RPMI8226 (cell line): ENCODE data around the gene DNAH8.

Experiments
- DNase-seq: peaks from one replicate; pipeline ENCODE4 v3.0.0-alpha.2; 2015

Gene DNAH8, protein sequence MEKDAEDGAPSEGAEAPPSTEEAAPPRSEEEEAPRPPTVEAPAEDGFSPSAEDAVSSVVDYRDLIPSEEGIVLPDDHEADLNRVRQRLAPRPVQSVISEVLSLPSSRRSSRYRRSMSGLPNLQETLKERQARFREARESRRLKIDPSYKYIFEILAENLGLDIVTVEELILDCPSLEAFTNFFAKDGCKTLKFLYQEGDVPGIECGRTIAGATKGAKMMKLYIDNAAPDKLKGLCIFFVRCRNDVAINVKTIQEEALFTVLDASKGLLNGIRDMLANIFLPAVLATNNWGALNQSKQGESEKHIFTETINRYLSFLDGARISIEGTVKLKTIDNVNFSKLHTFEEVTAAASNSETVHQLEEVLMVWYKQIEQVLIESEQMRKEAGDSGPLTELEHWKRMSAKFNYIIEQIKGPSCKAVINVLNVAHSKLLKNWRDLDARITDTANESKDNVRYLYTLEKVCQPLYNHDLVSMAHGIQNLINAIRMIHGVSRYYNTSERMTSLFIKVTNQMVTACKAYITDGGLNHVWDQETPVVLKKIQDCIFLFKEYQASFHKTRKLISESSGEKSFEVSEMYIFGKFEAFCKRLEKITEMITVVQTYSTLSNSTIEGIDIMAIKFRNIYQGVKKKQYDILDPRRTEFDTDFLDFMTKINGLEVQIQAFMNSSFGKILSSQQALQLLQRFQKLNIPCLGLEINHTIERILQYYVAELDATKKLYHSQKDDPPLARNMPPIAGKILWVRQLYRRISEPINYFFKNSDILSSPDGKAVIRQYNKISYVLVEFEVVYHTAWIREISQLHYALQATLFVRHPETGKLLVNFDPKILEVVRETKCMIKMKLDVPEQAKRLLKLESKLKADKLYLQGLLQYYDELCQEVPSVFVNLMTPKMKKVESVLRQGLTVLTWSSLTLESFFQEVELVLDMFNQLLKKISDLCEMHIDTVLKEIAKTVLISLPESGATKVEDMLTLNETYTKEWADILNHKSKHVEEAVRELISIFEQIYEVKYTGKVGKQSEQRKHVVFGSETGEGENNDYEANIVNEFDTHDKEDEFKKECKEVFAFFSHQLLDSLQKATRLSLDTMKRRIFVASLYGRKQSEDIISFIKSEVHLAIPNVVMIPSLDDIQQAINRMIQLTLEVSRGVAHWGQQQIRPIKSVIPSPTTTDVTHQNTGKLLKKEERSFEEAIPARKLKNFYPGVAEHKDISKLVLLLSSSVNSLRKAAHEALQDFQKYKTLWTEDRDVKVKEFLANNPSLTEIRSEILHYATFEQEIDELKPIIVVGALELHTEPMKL (N-terminal part only)

DNA sequence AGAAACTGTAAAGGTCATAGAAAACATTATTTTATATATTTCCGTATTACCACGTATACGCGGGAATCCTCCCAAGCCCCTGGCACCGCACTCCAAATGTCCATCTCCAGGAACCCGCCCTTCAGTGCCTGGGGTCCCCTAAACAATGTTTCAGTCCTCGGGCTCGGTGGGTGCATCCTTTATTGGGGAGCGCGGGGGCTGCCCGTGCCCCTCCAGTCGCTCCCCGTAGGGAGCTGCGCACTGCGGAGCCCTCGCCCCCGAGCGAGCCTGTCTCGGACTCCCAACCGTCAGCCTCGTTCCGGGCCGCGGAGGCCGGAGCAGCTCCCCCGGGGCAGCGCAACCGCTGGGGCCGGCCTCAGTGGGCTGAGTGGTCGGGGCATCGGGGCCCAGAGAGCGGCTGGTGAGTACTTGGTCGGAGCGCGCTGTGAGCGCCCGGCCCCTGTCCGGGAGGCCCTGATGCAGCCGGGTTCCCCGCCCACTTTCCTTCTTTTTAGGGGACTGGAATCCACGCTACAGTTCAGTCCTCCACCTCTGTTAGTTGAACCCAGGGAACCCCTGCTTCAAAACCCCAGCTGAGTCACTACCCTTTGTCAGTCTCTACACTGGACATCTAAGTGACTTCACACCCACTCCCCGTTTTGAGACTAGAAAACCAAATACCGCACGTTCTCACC lies at the start of gene DNAH8:
Gene DNAH8, plus strand, starts transcription at position 296 of the 674 bp plus-strand sequence. CDS start 7,499 bp downstream, outside the sequence.
- DNase-seq = no peak

- DNase-seq = peak; percentile 57
These were observed 43.1 kb upstream of the DNAH8 start for GRCh38 chr6:38671885-38672467.

GRCh38 chr6:38673397-38674165 lies 41.5 kb upstream of the DNAH8 start:
- no peak for DNase-seq

DNA sequence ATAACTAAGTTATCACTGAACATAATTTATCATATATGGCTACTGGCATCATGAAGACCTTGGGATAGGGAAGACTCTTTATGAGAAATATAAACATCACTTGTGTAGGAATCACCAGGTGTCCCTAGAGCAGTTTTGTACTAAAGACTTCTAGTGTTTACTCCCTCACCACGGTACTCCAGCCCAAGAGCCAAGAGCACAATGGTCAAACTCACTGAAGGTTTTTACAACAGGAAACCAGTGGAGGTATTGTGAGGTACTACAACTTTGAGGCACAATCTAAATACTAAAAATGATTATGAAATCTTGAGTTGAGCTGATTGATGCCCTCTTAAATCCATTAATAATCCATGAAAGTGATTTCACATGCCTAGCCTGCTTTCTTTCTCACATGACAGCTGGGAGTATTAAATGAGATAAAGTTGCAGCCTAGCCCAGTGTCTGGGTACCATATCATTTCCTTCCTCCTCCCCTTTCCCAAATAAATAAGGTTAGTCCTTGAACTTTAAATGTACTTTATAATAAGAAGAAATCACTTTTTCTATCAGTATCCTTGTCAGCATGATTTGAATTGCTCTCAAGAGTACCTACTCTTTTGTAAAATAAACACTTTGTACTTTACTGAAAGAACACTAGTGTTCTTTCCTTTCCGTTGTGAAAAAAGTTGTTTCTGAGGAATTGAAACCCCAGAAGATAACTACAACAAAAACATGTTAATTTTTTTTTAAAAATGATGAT lies 38.7 kb upstream of the DNAH8 start:
- DNase-seq = no peak

DNA sequence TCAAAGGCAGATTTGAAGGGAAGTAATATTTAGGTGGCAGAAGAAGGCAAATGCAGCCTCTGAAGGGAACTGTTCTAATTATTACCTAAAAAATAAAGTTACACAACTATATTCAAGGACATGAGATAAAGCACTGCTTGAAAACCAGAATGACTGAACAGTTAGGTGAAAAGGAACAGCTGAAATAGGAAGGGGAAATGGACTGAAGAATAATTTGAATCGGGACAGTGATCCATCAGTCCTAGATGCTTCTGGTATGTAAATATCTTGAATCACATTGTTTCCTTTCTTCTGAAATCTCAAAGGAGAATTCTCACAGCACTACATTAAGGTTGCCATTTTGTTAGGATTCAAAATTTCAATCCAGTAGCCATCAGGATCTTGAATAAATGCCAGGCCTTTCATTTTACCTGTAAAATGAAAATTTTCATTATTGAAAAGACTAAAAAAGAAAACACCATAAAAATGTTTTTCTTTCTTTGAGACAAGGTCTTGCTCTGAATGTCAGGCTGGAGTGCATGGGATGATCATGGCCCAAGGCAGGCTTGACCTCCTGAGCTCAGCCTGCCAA lies 38.1 kb upstream of the DNAH8 start:
- no peak for DNase-seq

GRCh38 chr6:38678178-38678760 lies 36.8 kb upstream of the DNAH8 start:
- DNase-seq = no peak

- no peak for DNase-seq
These were observed 35.4 kb upstream of the DNAH8 start for GRCh38 chr6:38679668-38680067.

DNA sequence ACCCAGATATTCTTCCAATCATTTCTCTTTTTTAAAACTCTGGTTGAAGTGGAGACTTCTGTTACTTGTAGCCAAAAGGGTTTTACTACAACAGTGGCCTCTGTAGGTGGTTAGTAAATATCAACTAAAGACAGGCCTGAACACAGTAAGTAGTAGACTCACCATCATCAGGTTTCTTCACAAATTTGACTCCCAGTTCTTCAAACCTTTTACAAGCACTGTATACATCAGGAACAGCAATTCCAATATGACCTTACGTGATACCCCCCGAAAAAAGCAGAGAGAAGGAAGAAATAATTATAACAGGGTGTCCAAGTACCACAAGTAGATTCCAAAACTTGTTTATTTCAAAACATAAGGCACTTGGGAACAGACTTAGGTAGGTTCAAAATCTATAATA lies 33.3 kb upstream of the DNAH8 start:
- DNase-seq = no peak

- no peak for DNase-seq
These were observed 30.9 kb upstream of the DNAH8 start for GRCh38 chr6:38684237-38684636.

DNA sequence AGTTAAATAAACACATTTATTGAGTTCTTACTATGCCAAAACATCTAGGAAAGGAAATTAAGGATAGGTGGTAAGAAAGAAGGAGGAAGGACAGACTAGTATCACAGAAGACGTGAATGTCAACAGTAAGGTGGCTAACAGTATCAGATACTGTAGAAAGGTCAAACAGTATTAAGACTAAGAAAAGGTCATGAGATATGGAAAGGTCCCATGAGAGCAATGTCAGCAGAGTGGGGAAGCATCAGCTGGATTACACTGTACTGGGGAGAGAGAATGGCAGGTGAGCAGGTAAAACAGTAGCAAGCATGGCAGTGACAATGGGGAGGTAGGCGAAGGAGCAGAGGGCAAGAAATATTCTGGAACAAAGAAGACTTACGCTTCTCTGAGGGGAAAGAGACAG lies 30.2 kb upstream of the DNAH8 start:
- DNase-seq = no peak

DNA sequence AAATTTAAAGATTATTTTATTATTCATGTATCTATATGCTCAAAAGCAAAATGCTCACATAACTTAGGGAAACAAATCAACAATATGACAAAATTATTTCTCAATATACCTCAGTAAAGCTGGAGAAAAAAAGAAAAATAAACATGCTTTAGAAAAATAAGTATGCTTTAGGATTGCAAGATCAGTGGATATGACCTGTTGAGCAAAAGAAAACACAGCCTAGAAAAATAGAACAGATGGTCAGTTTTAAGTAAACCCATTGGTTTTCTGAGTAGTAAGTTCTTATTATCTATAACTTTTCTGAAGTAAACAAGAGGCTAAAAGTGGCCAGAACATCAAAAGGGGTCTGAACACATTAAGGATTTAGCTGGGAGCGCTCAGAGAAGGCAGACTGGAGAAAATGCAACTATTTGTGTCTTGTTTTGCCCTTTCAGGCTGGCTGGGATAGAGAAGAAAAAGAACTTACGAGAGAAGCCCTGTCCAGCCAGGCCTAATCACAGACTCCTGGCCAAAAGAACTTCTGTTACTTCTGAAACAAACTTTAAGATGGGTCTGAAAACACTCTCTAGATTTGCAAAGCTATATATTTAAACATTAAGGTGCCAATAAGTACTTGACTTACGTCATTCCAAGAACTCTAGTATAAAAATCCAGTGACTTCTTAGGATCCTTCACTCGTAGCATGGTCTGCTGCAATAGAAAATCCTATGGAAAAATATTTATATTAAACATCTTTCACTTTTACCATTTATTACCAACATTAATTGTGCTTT lies 28.7 kb upstream of the DNAH8 start:
- no peak for DNase-seq

GRCh38 chr6:38687043-38687353 lies 28.1 kb upstream of the DNAH8 start:
- no peak for DNase-seq

- no peak for DNase-seq
These were observed 27.6 kb upstream of the DNAH8 start for GRCh38 chr6:38687549-38687948.

DNA sequence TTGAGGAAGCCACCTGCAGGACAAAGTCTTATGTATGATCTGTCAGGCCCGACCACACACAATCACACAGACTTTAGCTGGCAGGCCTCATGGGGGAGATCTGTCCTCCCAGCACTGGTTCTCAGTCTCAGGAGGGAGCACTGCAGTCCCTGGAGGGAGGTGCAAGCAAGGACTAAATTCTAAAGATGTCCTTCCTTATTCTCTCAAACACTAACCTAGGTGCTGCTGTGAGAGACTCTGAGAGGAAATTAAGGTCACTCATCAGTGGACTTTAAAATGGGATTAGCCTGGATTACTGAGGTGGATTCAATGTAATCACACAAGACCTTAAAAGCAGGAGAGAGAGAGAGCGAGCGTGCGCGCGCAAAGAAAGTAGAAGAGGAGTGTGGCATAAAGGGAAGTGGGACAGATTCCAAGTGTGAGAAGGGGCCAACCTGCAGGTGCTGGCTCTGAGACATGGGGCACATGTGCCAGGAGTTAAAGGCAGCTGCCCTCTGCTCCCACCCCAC lies 26.5 kb upstream of the DNAH8 start:
- no peak for DNase-seq

DNA sequence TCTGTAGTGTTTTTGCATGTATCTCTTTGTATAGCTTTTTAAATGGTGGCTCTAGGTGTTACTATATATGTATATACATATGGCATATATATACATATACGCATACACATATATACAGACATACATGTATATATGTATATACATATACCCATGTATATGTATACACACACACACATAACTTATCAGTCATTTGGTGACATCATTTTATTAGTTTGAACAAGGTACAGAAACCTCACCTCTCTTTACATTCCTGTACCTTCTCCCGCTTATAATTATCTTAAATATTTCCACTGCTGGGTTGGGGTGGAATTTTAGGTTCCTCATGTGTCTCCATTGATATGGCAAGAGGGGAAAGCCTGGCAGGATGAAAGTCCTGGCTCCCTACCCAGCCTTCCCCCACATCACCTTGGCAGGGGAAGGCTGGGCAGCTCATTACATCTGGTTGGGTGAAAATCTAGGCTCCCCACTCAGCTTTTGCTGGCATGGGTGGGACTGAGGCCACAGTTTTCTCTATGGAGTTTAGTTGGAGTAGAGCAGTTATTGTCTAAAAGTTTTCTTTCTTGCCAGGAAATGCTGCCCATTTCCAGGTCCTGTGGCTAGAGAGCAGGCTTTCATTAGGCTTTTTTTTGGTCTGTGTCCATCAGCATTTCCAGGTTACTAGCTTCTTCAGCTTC lies 19.7 kb upstream of the DNAH8 start:
- no peak for DNase-seq

DNA sequence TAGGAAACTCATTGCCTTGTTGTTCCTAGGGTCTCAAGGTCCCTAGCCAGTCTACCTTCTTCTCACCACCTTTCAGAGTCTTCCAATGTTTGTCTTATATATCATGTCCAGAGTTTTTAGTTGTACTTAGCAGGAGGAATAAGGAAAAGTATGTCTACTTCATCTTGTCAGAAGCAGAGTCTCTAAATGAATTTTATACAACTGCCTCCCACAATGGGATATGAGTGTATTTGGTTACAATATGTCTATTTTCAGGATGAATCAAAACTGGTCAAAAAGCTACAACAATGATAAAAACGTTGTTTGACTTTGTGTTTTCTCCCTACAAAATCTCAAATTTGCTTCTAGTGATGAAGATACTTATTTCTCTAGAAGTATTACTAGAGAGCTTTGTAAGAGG lies 19.2 kb upstream of the DNAH8 start:
- no peak for DNase-seq

GRCh38 chr6:38696345-38696744 lies 18.8 kb upstream of the DNAH8 start:
- no peak for DNase-seq

GRCh38 chr6:38697846-38698245 lies 17.3 kb upstream of the DNAH8 start:
- no peak for DNase-seq
